HepG2 (cell line): Measurements from ENCODE around the gene ABHD17A. TPM values are rescaled to one million over a fixed set of nuclear protein-coding genes. Genes with fewer than 3 reads are reported as not detected.
A peak's percentile ranks its signal among the peaks of the same experiment; 100 is the strongest.

Experiments
- ATAC-seq: fragments of 200-7000 bp; cut with Tn5 transposase; 3 replicates; pipeline ENCODE4 v1.9.1; 2020; ENCODE audit warnings: mild to moderate bottlenecking, moderate library complexity
- BruUV-seq: library from RNA; stranded (reverse); fragments of 400-500 nt; replicated peaks from 2 replicates; lab custom pipeline; 2021; lab: Mats Ljungman, UMichigan
- CTCF ChIA-PET: fragments of 300-600 bp; formaldehyde crosslinking; extraction: SDS; loops from one replicate; lab custom pipeline; 2021; ENCODE audit warnings: low total read pairs, inconsistent platforms, low intra/inter-chr PET ratio; lab: Yijun Ruan, JAX
- POLR2A ChIA-PET: fragments of 350-600 bp; sonication (Branson Sonifier 250); formaldehyde crosslinking; loops from one replicate; lab custom pipeline; 2020; ENCODE audit warnings: antibody characterized with exemption, inconsistent platforms; lab: Yijun Ruan, JAX
- DNase-seq: peaks from one replicate; pipeline ENCODE4 v3.0.0-alpha.2; 2015; ENCODE audit warnings: low spot score
- FAIRE-seq: peaks from 3 replicates; lab custom pipeline; 2011; peaks lifted over from hg19 to GRCh38; lab: Jason Lieb, UNC
- H2AFZ ChIP-seq: one replicate; pipeline ENCODE4 v1.6.1; 2011; ENCODE audit warnings: low read length, inconsistent platforms
- H3K27ac ChIP-seq: fragments of 300-600 bp; 3 replicates; pipeline ENCODE4 v1.8.0; 2011; ENCODE audit warnings: mixed run types, mild to moderate bottlenecking, mixed read lengths, low read length, inconsistent platforms; ENCODE audit not compliant: insufficient read depth; ENCODE audit errors: extremely low read length
- H3K27me3 ChIP-seq, 2 experiments: fragments of 200-600 bp in 1 of 2; 2 replicates in 1 of 2; 3 replicates in 1 of 2; pipeline versions ENCODE4 v1.6.0 to v1.8.0; 2011; ENCODE audit warnings: low read length in 2 of 2, mild to moderate bottlenecking in 2 of 2, moderate library complexity in 2 of 2, inconsistent platforms in 1 of 2; ENCODE audit not compliant: insufficient read depth in 2 of 2, control insufficient read depth in 1 of 2
- H3K36me3 ChIP-seq, 2 experiments: fragments of 200-600 bp in 1 of 2; replicated peaks in 1 of 2; 2 replicates in 1 of 2; 3 replicates in 1 of 2; pipeline versions ENCODE4 v1.5.1 to v1.8.0; 2011; ENCODE audit warnings: low read length in 2 of 2, inconsistent platforms in 1 of 2; ENCODE audit not compliant: insufficient read depth in 2 of 2, control insufficient read depth in 1 of 2
- H3K4me1 ChIP-seq: 2 replicates; pipeline ENCODE4 v1.5.1; 2012; ENCODE audit warnings: low read length, inconsistent platforms; ENCODE audit not compliant: insufficient read depth
- H3K4me2 ChIP-seq: 2 replicates; pipeline ENCODE4 v1.6.0; 2011; ENCODE audit warnings: low read depth, low read length, inconsistent platforms
- H3K4me3 ChIP-seq, 3 experiments: fragments of 200-600 bp in 1 of 3; sonication (generic), shearing (Covaris generic) in 1 of 3; replicated peaks in 1 of 3; 2 replicates each; pipeline ENCODE4 v1.5.1; 2011 to 2016; ENCODE audit warnings: low read length in 3 of 3, inconsistent platforms in 2 of 3, low read depth in 2 of 3, mild to moderate bottlenecking in 2 of 3, control low read depth in 1 of 3, mixed read lengths in 1 of 3; ENCODE audit not compliant: insufficient read depth in 1 of 3
- H3K79me2 ChIP-seq: one replicate; pipeline ENCODE4 v1.6.1; 2011; ENCODE audit warnings: low read length, inconsistent platforms; ENCODE audit not compliant: insufficient read depth
- H3K9ac ChIP-seq: 2 replicates; pipeline ENCODE4 v1.6.0; 2011; ENCODE audit warnings: mild to moderate bottlenecking, low read depth, low read length, inconsistent platforms; ENCODE audit not compliant: insufficient read depth
- H3K9me3 ChIP-seq: 2 replicates; pipeline ENCODE4 v1.5.1; 2012; ENCODE audit warnings: mild to moderate bottlenecking, low read length
- H4K20me1 ChIP-seq: 2 replicates; pipeline ENCODE4 v1.6.0; 2011; ENCODE audit warnings: inconsistent platforms, mild to moderate bottlenecking, low read length, moderate library complexity; ENCODE audit not compliant: insufficient read depth
- ATAD3A ChIP-seq: sonication (generic); formaldehyde crosslinking; IDR thresholded peaks from 2 replicates; pipeline ENCODE4 v1.4.0; 2020; ENCODE audit warnings: missing genetic modification reagents
- CREB1 ChIP-seq, 2 experiments: fragments of 450-650 bp in 1 of 2; IDR thresholded peaks; 2 replicates each; pipeline ENCODE4 v1.6.1; 2016 to 2017; ENCODE audit warnings: control low read depth in 1 of 2, mild to moderate bottlenecking in 1 of 2, missing compliant biosample characterization in 1 of 2, missing genetic modification characterization in 1 of 2
- GABPB1 ChIP-seq: IDR thresholded peaks from 2 replicates; pipeline ENCODE4 v1.6.1; 2016; ENCODE audit warnings: mild to moderate bottlenecking, missing genetic modification reagents, moderate library complexity, missing compliant biosample characterization
- PAX8 ChIP-seq: sonication (generic); formaldehyde crosslinking; IDR thresholded peaks from 2 replicates; pipeline ENCODE4 v1.8.0; 2022; ENCODE audit warnings: mild to moderate bottlenecking, missing genetic modification reagents, borderline replicate concordance
- POLR2A ChIP-seq, 2 experiments: IDR thresholded peaks; 2 replicates each; pipeline ENCODE4 v1.6.1; 2011; ENCODE audit warnings: low read depth in 2 of 2, low read length in 2 of 2, mild to moderate bottlenecking in 1 of 2, moderate library complexity in 1 of 2; ENCODE audit not compliant: insufficient read depth in 1 of 2
- RFX1 ChIP-seq: fragments of 450-650 bp; IDR thresholded peaks from 2 replicates; pipeline ENCODE4 v1.6.1; 2017
- SETDB1 ChIP-seq: sonication (generic); formaldehyde crosslinking; IDR thresholded peaks from 2 replicates; pipeline ENCODE4 v1.5.1; 2020; ENCODE audit warnings: missing genetic modification reagents, mild to moderate bottlenecking, borderline replicate concordance
- ZNF230 ChIP-seq: sonication (generic); formaldehyde crosslinking; IDR thresholded peaks from 2 replicates; pipeline ENCODE4 v1.4.0; 2020; ENCODE audit warnings: mild to moderate bottlenecking, missing genetic modification reagents
- WGBS: methylation state at CpG from one replicate; pipeline ENCODE4 v1.1.6; 2017; ENCODE audit warnings: low lambda C conversion rate; 5-methylcytosine and 5-hydroxymethylcytosine counted together
- in situ Hi-C: cut with HindIII; loops from 2 replicates; pipeline ENCODE4 v1.10.0; 2017; ENCODE audit warnings: low pct_unique_long_range_greater_than_20kb; ENCODE audit not compliant: extremely low pct_ligation_motif_present
- intact Hi-C: fragments of 100-400 bp; cut with micrococcal nuclease; formaldehyde crosslinking; loops from one replicate; pipeline ENCODE4 v1.10.0; 2022; ENCODE audit not compliant: unreplicated experiment
- polyA plus RNA-seq, 8 experiments: library from polyadenylated mRNA; depleted of rRNA in 3 of 8; stranded (reverse) in 7 of 8; unstranded in 1 of 8; fragments of >200 nt; fragmentation: Illumina TruSeq in 4 of 8; extraction: Trizol in 4 of 8; gene quantifications; 2 replicates each; pipeline versions ENCODE4 v1.2.1 to v1.2.3, GENCODE V29; 2011 to 2016; ENCODE audit warnings: low read depth in 4 of 8, missing spikeins in 1 of 8, mixed read lengths in 1 of 8; ENCODE audit not compliant: insufficient read depth in 1 of 8
- total RNA-seq, 5 experiments: library from RNA; depleted of rRNA; stranded (reverse); fragments of >200 nt; fragmentation: Illumina TruSeq; extraction: Trizol; gene quantifications; 2 replicates each; pipeline ENCODE4 v1.2.3, GENCODE V29; 2016; ENCODE audit warnings: low read depth in 1 of 5
- TF ChIP-seq, protein P1 (sequence below): sonication (generic); formaldehyde crosslinking; IDR thresholded peaks from 2 replicates; pipeline ENCODE4 v1.4.0; 2020; ENCODE audit warnings: missing genetic modification reagents
- TF ChIP-seq, protein P2 (sequence below), 2 experiments: fragments of 450-650 bp in 1 of 2; sonication (generic) in 1 of 2; formaldehyde crosslinking in 1 of 2; IDR thresholded peaks; 2 replicates each; pipeline versions ENCODE4 v1.6.1 to v1.8.0; 2016 to 2022; ENCODE audit warnings: antibody characterized with exemption in 1 of 2, mild to moderate bottlenecking in 1 of 2, missing genetic modification reagents in 1 of 2

Gene ABHD17A
- total and polyA plus RNA-seq, 2 of the 13 experiments (the other 11 are each of a cell fraction or from before 2014, with no cell fraction given): 27.7 to 40.8 TPM

DNA sequence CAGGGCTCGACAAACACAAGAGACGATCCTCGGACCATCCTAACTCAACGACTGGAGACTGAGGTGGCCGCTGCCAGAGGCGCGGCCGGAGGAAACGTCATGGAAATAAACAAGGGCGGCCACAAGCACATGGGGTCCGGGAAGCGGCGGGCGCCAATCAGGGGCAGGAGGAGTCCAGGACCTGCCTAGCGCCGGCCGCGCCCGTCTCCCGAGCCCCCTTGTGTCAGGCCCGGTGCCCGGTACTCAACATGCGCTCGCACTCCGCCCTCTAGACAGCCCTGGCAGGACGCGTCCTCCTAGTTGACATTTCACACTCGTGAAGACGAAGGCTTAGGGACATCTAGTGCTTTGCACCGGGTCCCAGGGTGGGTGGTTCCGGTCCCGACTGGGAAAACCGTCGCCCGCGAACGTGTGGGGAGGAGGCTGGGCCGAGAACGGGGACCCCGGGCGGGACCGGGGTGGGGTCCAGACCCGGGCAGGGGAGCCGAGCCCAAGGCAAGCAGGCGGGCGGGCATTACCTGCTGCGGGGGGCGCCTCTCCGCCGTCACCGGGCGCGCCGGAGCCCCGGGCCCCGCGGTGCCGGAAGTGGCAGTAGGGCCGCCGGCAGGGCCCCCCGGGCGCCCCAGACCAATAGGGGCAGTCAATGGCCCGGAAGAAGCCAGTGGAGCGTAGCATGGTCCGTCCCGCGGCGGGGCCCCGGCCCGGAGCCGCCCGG, 37.5 kb downstream of the ABHD17A start (continued):
- TF ChIP-seq, protein P1, sequence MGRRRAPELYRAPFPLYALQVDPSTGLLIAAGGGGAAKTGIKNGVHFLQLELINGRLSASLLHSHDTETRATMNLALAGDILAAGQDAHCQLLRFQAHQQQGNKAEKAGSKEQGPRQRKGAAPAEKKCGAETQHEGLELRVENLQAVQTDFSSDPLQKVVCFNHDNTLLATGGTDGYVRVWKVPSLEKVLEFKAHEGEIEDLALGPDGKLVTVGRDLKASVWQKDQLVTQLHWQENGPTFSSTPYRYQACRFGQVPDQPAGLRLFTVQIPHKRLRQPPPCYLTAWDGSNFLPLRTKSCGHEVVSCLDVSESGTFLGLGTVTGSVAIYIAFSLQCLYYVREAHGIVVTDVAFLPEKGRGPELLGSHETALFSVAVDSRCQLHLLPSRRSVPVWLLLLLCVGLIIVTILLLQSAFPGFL (CRISPR knock-in tag): no peak
- peak; percentile 60; the same call in 1 of the 2 replicates for TF ChIP-seq GABPB1
- TF ChIP-seq POLR2A (IDR thresholded peaks at IDR 0.05; ENCODE audit: insufficient read depth in 1 of 2, low read depth in 2 of 2, low read length in 2 of 2): peak; percentile 33 to 64; a peak in 3 of 4 replicates

GRCh38 chr19:1847348-1847683, 38.0 kb downstream of the ABHD17A start:
- Histone ChIP-seq H3K9me3 (no peaks in the 10 kb centered on the region), H3K4me2 (peak overlapping the region; percentile 99), H3K36me3 (peaks cover 2 to 19% of the 10 kb centered on the region in 2 experiments; a peak in 2 of 5 replicates), H3K4me3 (peak overlapping the region; percentile 79 to 97 (median 96)), H3K79me2 (peaks cover 48% of the 10 kb centered on the region), H3K4me1 (peaks cover 27% of the 10 kb centered on the region), H3K27ac (peak overlapping the region; percentile 99), H3K9ac (peak overlapping the region; percentile 100), H3K27me3 (no peaks in the 10 kb centered on the region; a peak in 1 of 5 replicates), H4K20me1 (peaks cover 20% of the 10 kb centered on the region; the same call in 1 of the 2 replicates), H2AFZ (no peak overlapping the region)
- no peak for DNase-seq
- 7% methylated on average over 12 of the region's 12 CpGs for WGBS
- no peak for FAIRE-seq
- POLR2A ChIA-PET: interaction anchor here (0.7 to 2.3 kb wide), 2 partner anchors 10 kb away, joined by 3 to 7 read pairs; no protein-coding TSS in a partner anchor
- CTCF ChIA-PET: interaction anchor here (2.4 kb wide), 1 partner anchor 10 kb away, joined by 13 read pairs; no protein-coding TSS in a partner anchor
- BruUV-seq: no TSS peak
- no peak for ATAC-seq
- intact Hi-C loops (no loop called here), in situ Hi-C loops (no loop called here)
- TF ChIP-seq SETDB1 (CRISPR knock-in tag): no peak
- TF ChIP-seq ZNF230 (CRISPR knock-in tag): 0 out of 2 replicates have a peak, but pooled peaks have one; percentile 28
- TF ChIP-seq, protein P2, sequence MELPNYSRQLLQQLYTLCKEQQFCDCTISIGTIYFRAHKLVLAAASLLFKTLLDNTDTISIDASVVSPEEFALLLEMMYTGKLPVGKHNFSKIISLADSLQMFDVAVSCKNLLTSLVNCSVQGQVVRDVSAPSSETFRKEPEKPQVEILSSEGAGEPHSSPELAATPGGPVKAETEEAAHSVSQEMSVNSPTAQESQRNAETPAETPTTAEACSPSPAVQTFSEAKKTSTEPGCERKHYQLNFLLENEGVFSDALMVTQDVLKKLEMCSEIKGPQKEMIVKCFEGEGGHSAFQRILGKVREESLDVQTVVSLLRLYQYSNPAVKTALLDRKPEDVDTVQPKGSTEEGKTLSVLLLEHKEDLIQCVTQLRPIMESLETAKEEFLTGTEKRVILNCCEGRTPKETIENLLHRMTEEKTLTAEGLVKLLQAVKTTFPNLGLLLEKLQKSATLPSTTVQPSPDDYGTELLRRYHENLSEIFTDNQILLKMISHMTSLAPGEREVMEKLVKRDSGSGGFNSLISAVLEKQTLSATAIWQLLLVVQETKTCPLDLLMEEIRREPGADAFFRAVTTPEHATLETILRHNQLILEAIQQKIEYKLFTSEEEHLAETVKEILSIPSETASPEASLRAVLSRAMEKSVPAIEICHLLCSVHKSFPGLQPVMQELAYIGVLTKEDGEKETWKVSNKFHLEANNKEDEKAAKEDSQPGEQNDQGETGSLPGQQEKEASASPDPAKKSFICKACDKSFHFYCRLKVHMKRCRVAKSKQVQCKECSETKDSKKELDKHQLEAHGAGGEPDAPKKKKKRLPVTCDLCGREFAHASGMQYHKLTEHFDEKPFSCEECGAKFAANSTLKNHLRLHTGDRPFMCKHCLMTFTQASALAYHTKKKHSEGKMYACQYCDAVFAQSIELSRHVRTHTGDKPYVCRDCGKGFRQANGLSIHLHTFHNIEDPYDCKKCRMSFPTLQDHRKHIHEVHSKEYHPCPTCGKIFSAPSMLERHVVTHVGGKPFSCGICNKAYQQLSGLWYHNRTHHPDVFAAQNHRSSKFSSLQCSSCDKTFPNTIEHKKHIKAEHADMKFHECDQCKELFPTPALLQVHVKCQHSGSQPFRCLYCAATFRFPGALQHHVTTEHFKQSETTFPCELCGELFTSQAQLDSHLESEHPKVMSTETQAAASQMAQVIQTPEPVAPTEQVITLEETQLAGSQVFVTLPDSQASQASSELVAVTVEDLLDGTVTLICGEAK (IDR thresholded peaks at IDR 0.05): peak; percentile 16; the same call in 1 of the 2 replicates
- TF ChIP-seq, protein P2 (CRISPR knock-in tag; IDR thresholded peaks at IDR 0.05): no peak
- peak; percentile 74 for TF ChIP-seq CREB1 (IDR thresholded peaks at IDR 0.05)
- TF ChIP-seq CREB1 (CRISPR knock-in tag; IDR thresholded peaks at IDR 0.05): no peak
- peak; percentile 8; the same call in 1 of the 2 replicates for TF ChIP-seq RFX1
- no peak for TF ChIP-seq ATAD3A
- TF ChIP-seq PAX8: 0 out of 2 replicates have a peak, but pooled peaks have one; percentile 10
